HG03039 (cell line): Measurements from ENCODE around the gene ARNT2.

Source experiments
- ATAC-seq: cut with Tn5 transposase; IDR thresholded peaks from one replicate; pipeline ENCODE4 v1.9.1; 2021; ENCODE audit warnings: mild to moderate bottlenecking, moderate library complexity; ENCODE audit not compliant: unreplicated experiment

The ARNT2 gene

GRCh38 chr15:80550219-80550907 lies 146.2 kb downstream of the ARNT2 start:
- ATAC-seq = no peak

- ATAC-seq = no peak
Measured at GRCh38 chr15:80550908-80551260, 146.7 kb downstream of the ARNT2 start.

GRCh38 chr15:80551348-80551747 lies 147.2 kb downstream of the ARNT2 start:
- ATAC-seq = no peak

- ATAC-seq = no peak
Measured at GRCh38 chr15:80554560-80554959, 150.4 kb downstream of the ARNT2 start.

GRCh38 chr15:80556694-80557367 lies 152.6 kb downstream of the ARNT2 start:
- ATAC-seq = no peak

GRCh38 chr15:80557441-80558234 lies 153.5 kb downstream of the ARNT2 start:
- no peak for ATAC-seq

GRCh38 chr15:80558631-80559319 lies 154.6 kb downstream of the ARNT2 start:
- no peak for ATAC-seq

GRCh38 chr15:80559320-80559693 lies 155.1 kb downstream of the ARNT2 start:
- no peak for ATAC-seq

- ATAC-seq = no peak
Measured at GRCh38 chr15:80559761-80560160, 155.6 kb downstream of the ARNT2 start.

- ATAC-seq = no peak
Measured at GRCh38 chr15:80560601-80561400, 156.6 kb downstream of the ARNT2 start.

GRCh38 chr15:80561500-80561899 lies 157.3 kb downstream of the ARNT2 start:
- no peak for ATAC-seq

GRCh38 chr15:80562033-80562432 lies 157.9 kb downstream of the ARNT2 start:
- ATAC-seq = no peak

- ATAC-seq = no peak
Measured at GRCh38 chr15:80562846-80563245, 158.7 kb downstream of the ARNT2 start.

- ATAC-seq = no peak
Measured at GRCh38 chr15:80563372-80563997, 159.3 kb downstream of the ARNT2 start.

GRCh38 chr15:80564056-80564455 lies 159.9 kb downstream of the ARNT2 start:
- no peak for ATAC-seq

- no peak for ATAC-seq
Measured at GRCh38 chr15:80565398-80565797, 161.2 kb downstream of the ARNT2 start.

GRCh38 chr15:80565988-80566387 lies 161.8 kb downstream of the ARNT2 start:
- no peak for ATAC-seq

- no peak for ATAC-seq
Measured at GRCh38 chr15:80567721-80568157, 163.6 kb downstream of the ARNT2 start.

- ATAC-seq = no peak
Measured at GRCh38 chr15:80568298-80568697, 164.1 kb downstream of the ARNT2 start.
